Psoas muscle (tissue), 8 donors: ENCODE measurements around the gene SOX18. TPM values are rescaled to one million over a fixed set of nuclear protein-coding genes. Genes with fewer than 3 reads are reported as not detected.
"Not testable (repeated sequence)": the region's sequence is repeated elsewhere in the genome, so short reads cannot be mapped to it uniquely, and the experiment has no call there.

ENCODE experiments used
- ATAC-seq, 4 donors: fragments of 200-7000 bp; cut with Tn5 transposase; one replicate each; pipeline ENCODE4 v1.9.1; 2020; ENCODE audit warnings: moderate library complexity in 3 of 4, mild to moderate bottlenecking in 2 of 4
- DNase-seq, 2 donors: peaks; one replicate each; pipeline ENCODE4 v3.0.0-alpha.2; 2020
- H3K27ac ChIP-seq: fragments of 200-600 bp; one replicate; pipeline ENCODE4 v1.8.0; 2022
- H3K27me3 ChIP-seq, 3 donors: fragments of 200-600 bp in 1 of 3; one replicate each; pipeline versions ENCODE4 v1.6.1 to v1.8.0; 2013 to 2022; ENCODE audit warnings: low read length in 2 of 3, mild to moderate bottlenecking in 2 of 3, moderate library complexity in 1 of 3; ENCODE audit not compliant: insufficient read depth in 3 of 3
- H3K36me3 ChIP-seq, 2 donors: fragments of 200-600 bp in 1 of 2; one replicate each; pipeline versions ENCODE4 v1.6.1 to v1.8.0; 2013 to 2022; ENCODE audit warnings: low read depth in 1 of 2, mild to moderate bottlenecking in 1 of 2, moderate library complexity in 1 of 2; ENCODE audit not compliant: insufficient read depth in 1 of 2
- H3K4me1 ChIP-seq: fragments of 200-600 bp; one replicate; pipeline ENCODE4 v1.8.0; 2022
- H3K4me3 ChIP-seq: fragments of 200-600 bp; one replicate; pipeline ENCODE4 v1.8.0; 2022; ENCODE audit warnings: mild to moderate bottlenecking
- H3K9me3 ChIP-seq: fragments of 200-600 bp; one replicate; pipeline ENCODE4 v1.8.0; 2022
- WGBS, 3 donors: extraction: QIAGEN DNeasy Blood & Tissue Kit; methylation state at CpG; one replicate each; pipeline versions ENCODE4 v1.1.6 to v1.1.7; 2013; 5-methylcytosine and 5-hydroxymethylcytosine counted together
- intact Hi-C, 2 donors: fragments of 100-400 bp; cut with DNase I; formaldehyde crosslinking; loops; one replicate each; pipeline versions ENCODE4 v1.11.0 to v1.14.2; 2022
- polyA plus RNA-seq, 3 donors: library from polyadenylated mRNA; stranded (reverse); fragments of 200-250 nt; gene quantifications; one replicate each; pipeline ENCODE4 v1.2.3, GENCODE V29; 2013
- total RNA-seq, 4 donors: library from RNA; stranded (reverse); fragmentation: NEBNext Ultra II Directional in 2 of 4; extraction: Animal tissue kit (Norgen Biotek cat#: 25700) in 2 of 4; gene quantifications; one replicate each; pipeline versions ENCODE4 v1.2.1 to v1.2.4, GENCODE V29; 2021 to 2023
- TF ChIP-seq, protein P1 (sequence below): fragments of 200-600 bp; IDR thresholded peaks from one replicate; pipeline ENCODE4 v1.8.0; 2022; ENCODE audit warnings: antibody characterized with exemption
- donor health status: healthy with polysubstance abuse.
- donor health status: DM: no; HTN: no; CAD: no; lungs with moderate emphysema.
- donor health status: Bipolar disorder and iron deficiency.
- donor health status: healthy.
- donor health status: DM: yes; HTN: yes; CAD: no.
- donor health status: DM: no; HTN: no; CAD: no.
- donor health status: DM: no; HTN: no; CAD: no.
- donor health status: DM: yes; HTN: yes; CAD: no.

SOX18 gene
- total and polyA plus RNA-seq, 7 donors = 4.2 to 50.8 (median 15.4) TPM

DNA sequence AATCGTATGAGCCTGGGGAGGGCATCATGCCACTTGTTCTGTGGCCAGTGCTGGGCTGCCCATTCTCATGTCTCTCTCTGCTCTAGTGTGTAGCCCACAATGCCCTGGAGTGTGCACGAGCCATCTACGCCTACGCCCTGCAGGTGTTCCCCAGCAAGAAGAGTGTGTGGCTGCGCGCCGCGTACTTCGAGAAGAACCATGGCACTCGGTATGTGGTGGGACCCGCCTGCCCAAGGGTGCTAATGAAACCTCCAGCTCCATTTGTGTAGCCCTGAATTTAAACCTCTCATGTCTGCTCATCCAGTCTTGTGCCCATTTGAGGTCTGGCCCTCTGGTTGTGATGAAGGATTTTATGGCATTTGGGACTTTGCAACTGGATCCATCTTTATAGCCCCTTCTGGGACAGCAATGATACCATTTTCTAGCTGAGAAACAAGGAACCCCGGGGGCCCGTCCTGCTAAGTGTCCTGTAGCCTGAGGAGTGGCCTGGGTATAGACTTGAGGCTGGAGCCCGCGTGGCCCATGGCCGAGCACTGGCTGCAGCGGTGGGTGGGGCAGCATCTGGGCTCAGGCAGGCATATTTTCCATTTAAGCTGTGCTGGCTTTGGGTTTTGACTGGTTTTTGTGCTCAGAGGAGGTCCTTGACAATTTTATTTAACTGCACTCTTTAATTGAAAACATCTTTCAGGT is 26.6 kb downstream of the SOX18 start:
- no peaks in the 10 kb centered on the region for H3K9me3 ChIP-seq
- TF ChIP-seq, protein P1, sequence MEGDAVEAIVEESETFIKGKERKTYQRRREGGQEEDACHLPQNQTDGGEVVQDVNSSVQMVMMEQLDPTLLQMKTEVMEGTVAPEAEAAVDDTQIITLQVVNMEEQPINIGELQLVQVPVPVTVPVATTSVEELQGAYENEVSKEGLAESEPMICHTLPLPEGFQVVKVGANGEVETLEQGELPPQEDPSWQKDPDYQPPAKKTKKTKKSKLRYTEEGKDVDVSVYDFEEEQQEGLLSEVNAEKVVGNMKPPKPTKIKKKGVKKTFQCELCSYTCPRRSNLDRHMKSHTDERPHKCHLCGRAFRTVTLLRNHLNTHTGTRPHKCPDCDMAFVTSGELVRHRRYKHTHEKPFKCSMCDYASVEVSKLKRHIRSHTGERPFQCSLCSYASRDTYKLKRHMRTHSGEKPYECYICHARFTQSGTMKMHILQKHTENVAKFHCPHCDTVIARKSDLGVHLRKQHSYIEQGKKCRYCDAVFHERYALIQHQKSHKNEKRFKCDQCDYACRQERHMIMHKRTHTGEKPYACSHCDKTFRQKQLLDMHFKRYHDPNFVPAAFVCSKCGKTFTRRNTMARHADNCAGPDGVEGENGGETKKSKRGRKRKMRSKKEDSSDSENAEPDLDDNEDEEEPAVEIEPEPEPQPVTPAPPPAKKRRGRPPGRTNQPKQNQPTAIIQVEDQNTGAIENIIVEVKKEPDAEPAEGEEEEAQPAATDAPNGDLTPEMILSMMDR = no peak
- no peak overlapping the region for H3K27ac ChIP-seq
- no peak for ATAC-seq
- H3K4me3 ChIP-seq = no peak overlapping the region
- H3K36me3 ChIP-seq = peaks cover 0 to 92% of the 10 kb centered on the region in 2 donors
- no peaks in the 10 kb centered on the region for H3K27me3 ChIP-seq
- no peaks in the 10 kb centered on the region for H3K4me1 ChIP-seq
- WGBS, 3 donors = 93 to 96% (median 95%) methylated on average over 17 of the region's 17 CpGs
- intact Hi-C loops = no loop called here
- no peak for DNase-seq

DNA sequence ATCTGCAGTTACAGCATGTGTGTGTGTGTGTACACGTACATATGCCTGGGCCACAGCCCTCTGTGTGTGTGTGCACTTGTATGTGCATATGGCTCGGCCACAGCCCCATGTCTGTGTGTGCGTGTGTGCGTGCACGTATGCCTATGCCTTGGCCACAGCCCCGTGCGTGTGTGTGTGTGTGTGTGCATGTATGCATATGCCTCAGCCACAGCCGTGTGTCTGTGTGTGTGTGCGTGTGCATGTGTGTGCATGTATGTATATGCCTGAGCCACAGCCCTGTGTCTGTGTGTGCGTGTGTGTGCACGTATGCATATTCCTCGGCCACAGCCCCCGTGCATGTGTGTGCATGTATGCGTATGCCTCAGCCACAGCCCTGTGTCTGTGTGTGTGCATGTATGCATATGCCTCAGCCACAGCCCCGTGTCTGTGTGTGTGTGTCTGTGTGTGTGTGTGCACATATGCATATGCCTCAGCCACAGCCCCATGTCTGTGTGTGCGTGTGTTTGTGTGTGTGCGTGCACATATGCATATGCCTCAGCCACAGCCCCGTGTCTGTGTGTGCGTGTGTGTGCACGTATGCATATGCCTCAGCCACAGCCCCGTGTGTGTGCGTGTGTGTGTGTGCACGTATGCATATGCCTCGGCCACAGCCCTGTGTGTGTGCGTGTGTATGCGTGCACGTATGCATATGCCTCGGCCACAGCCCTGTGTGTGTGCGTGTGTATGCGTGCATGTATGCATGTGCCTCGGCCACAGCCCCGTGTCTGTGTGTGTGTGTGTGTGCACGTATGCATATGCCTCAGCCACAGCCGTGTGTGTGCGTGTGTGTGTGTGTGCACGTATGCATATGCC is 28.1 kb downstream of the SOX18 start:
- TF ChIP-seq, protein P1 = no peak
- Histone ChIP-seq H3K9me3 (no peaks in the 10 kb centered on the region), H3K4me1 (no peaks in the 10 kb centered on the region), H3K27ac (no peak overlapping the region), H3K27me3 (no peaks in the 10 kb centered on the region), H3K4me3 (no peak overlapping the region), H3K36me3 (peaks cover 0 to 92% of the 10 kb centered on the region in 2 donors)
- intact Hi-C loops = no loop called here
- 94 to 96% (median 94%) methylated on average over 36 of the region's 36 CpGs for WGBS, 3 donors
- no peak for DNase-seq
- ATAC-seq = no peak

DNA sequence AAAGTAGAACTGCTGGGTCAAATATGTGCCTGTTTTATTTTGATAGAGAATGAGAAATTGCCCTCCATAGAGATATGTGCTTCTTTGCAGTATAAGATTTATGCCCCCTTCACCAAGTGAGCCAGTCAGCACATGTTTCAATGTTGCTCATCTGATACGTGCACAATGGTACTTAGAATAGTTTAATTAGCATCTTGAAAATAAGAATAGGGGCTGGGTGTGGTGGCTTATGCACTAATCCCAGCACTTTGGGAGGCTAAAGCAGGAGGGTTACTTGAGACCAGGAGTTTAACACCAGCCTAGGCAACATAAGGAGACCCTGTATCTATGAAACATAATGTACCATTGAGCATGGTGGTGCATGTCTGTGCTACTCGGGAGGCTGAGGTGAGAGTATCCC is 33.8 kb downstream of the SOX18 start:
- no peak for ATAC-seq

DNA sequence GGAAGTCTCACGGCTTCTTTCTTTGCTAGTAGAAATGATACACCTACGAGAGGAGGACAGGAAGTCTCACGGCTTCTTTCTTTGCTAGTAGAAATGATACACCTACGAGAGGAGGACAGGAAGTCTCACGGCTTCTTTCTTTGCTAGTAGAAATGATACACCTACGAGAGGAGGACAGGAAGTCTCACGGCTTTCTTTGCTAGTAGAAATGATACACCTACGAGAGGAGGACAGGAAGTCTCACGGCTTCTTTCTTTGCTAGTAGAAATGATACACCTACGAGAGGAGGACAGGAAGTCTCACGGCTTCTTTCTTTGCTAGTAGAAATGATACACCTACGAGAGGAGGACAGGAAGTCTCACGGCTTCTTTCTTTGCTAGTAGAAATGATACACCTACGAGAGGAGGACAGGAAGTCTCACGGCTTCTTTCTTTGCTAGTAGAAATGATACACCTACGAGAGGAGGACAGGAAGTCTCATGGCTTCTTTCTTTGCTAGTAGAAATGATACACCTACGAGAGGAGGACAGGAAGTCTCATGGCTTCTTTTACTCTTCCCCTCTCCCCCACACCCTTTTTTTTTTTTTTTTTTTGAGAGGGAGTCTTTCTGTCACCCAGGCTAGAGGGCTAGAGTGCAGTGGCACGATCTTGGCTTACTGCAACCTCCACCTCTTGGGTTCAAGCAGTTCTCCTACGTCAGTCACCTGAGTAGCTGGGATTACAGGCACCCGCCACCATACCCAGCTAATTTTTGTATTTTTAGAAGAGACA is 36.9 kb downstream of the SOX18 start:
- WGBS, 3 donors = 81 to 96% (median 87%) methylated on average over 9 to 12 of the region's 20 CpGs
- intact Hi-C loops, H3K9me3 ChIP-seq, H3K27me3 ChIP-seq, H3K4me1 ChIP-seq, DNase-seq, H3K27ac ChIP-seq, ATAC-seq, H3K4me3 ChIP-seq: not testable (repeated sequence)
- H3K36me3 ChIP-seq = peaks cover 7 to 79% of the 10 kb centered on the region in 2 donors

More for the DNA sequence above, 33.8 kb downstream of the SOX18 start:
- Histone ChIP-seq H3K27me3 (no peaks in the 10 kb centered on the region), H3K36me3 (peaks cover 7 to 89% of the 10 kb centered on the region in 2 donors), H3K4me3 (no peak overlapping the region), H3K9me3 (no peaks in the 10 kb centered on the region), H3K4me1 (no peaks in the 10 kb centered on the region), H3K27ac (no peak overlapping the region)
- WGBS, 3 donors = 78 to 86% (median 85%) methylated on average over 2 of the region's 2 CpGs
- no peak for DNase-seq
- intact Hi-C loops = no loop called here
- TF ChIP-seq, protein P1 = no peak
